ENCODE data around the gene APLP2.

DNA sequence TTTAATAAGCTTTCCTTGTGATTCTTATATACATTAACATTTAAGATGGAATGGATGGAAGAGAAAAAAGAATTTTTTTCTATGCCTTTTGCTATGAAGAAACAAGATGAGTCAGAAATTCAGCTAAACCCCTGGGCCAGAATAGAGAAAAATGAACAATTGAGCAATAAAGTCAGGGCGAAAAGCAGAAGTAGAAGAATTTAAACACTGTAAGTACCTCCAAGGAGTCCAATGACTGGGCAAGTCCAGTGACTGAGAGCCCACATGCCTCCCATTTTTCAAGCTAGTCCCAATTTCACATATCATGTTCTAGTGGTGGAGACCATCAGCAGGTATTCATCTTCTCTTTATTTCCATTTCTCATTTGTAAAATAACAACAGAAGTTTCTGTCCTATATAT lies 18.6 kb upstream of the APLP2 start:
- no peak for TF ChIP-seq ETV6 (CRISPR knock-in tag; IDR thresholded peaks at IDR 0.05)
- TF ChIP-seq, protein P1, sequence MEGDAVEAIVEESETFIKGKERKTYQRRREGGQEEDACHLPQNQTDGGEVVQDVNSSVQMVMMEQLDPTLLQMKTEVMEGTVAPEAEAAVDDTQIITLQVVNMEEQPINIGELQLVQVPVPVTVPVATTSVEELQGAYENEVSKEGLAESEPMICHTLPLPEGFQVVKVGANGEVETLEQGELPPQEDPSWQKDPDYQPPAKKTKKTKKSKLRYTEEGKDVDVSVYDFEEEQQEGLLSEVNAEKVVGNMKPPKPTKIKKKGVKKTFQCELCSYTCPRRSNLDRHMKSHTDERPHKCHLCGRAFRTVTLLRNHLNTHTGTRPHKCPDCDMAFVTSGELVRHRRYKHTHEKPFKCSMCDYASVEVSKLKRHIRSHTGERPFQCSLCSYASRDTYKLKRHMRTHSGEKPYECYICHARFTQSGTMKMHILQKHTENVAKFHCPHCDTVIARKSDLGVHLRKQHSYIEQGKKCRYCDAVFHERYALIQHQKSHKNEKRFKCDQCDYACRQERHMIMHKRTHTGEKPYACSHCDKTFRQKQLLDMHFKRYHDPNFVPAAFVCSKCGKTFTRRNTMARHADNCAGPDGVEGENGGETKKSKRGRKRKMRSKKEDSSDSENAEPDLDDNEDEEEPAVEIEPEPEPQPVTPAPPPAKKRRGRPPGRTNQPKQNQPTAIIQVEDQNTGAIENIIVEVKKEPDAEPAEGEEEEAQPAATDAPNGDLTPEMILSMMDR (IDR thresholded peaks at IDR 0.05): no peak
- no peak for TF ChIP-seq MAX (CRISPR knock-in tag; IDR thresholded peaks at IDR 0.05)

Measured in WTC11 (cell line).